ENCODE data around the gene PYCR2. TPM values are rescaled to one million over a fixed set of nuclear protein-coding genes. Genes with fewer than 3 reads are reported as not detected.

The PYCR2 gene
- total RNA-seq, 1 donor from 2014 or later = 61.6 TPM

DNA sequence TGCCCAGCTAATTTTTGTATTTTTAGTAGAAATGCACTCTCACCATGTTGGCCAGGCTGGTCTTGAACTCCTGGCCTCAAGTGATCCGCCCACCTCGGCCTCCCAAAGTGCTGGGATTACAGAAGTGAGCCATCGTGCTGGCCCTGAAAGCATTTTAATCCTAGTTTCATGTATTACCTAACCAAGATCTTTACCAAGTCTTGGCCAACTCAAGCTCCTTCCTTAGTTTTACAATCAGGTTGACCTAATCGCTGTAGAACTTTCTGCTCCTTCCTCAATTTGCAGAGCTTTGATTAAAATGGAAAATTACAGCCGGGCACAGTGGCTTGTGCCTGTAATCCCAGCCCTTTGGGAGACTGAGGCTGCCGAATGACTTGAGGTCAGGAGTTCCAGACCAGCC lies 38.7 kb downstream of the PYCR2 start:
- Histone ChIP-seq H3K36me3 (no peaks in the 10 kb centered on the region), H3K4me1 (peaks cover 11% of the 10 kb centered on the region), H3K4me3 (no peak overlapping the region), H3K27me3 (no peaks in the 10 kb centered on the region), H3K9me3 (no peaks in the 10 kb centered on the region), H3K27ac (no peak overlapping the region)
- DNase-seq (no peak), ATAC-seq (no peak)
- TF ChIP-seq, protein P1, sequence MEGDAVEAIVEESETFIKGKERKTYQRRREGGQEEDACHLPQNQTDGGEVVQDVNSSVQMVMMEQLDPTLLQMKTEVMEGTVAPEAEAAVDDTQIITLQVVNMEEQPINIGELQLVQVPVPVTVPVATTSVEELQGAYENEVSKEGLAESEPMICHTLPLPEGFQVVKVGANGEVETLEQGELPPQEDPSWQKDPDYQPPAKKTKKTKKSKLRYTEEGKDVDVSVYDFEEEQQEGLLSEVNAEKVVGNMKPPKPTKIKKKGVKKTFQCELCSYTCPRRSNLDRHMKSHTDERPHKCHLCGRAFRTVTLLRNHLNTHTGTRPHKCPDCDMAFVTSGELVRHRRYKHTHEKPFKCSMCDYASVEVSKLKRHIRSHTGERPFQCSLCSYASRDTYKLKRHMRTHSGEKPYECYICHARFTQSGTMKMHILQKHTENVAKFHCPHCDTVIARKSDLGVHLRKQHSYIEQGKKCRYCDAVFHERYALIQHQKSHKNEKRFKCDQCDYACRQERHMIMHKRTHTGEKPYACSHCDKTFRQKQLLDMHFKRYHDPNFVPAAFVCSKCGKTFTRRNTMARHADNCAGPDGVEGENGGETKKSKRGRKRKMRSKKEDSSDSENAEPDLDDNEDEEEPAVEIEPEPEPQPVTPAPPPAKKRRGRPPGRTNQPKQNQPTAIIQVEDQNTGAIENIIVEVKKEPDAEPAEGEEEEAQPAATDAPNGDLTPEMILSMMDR (IDR thresholded peaks at IDR 0.05) = no peak
- intact Hi-C loops (cut with DNase I) = no loop called here

DNA sequence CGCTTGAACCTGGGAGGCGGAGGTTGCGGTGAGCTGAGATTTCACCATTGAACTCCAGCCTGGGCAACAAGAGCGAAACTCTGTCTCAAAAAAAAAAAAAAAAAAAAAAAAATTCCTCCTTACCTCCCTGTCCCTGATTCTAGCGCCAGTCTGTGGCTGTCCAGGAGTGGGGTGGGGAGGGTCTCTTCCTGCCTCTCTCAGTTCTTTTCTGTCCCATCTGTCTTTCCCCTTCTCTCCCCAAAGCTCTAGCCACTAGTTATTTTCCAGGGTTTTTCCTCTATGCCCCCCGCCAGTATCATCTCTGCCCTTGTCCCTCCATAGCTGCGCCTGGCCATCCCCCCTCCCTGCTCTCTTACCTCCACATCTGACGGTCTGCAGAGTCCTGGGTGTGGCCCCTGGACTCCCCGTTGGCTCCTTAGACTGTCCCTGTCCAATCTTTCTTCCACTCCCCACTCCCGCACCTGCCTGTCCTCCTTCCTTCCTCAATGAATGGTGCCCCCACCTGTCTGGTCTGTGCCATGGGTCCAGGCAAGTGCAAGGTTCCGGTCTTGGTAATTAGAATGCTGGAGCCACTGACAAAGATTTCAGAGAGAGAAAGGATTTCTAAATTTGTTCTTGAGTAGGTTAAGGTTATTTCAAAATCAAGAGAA lies 40.3 kb downstream of the PYCR2 start:
- Histone ChIP-seq H3K9me3 (no peaks in the 10 kb centered on the region), H3K4me1 (peaks cover 27% of the 10 kb centered on the region), H3K4me3 (no peak overlapping the region), H3K27me3 (no peaks in the 10 kb centered on the region), H3K27ac (no peak overlapping the region), H3K36me3 (no peaks in the 10 kb centered on the region)
- TF ChIP-seq, protein P1 (IDR thresholded peaks at IDR 0.05) = no peak
- intact Hi-C loops (cut with DNase I) = no loop called here
- no peak for ATAC-seq
- no peak for DNase-seq

DNA sequence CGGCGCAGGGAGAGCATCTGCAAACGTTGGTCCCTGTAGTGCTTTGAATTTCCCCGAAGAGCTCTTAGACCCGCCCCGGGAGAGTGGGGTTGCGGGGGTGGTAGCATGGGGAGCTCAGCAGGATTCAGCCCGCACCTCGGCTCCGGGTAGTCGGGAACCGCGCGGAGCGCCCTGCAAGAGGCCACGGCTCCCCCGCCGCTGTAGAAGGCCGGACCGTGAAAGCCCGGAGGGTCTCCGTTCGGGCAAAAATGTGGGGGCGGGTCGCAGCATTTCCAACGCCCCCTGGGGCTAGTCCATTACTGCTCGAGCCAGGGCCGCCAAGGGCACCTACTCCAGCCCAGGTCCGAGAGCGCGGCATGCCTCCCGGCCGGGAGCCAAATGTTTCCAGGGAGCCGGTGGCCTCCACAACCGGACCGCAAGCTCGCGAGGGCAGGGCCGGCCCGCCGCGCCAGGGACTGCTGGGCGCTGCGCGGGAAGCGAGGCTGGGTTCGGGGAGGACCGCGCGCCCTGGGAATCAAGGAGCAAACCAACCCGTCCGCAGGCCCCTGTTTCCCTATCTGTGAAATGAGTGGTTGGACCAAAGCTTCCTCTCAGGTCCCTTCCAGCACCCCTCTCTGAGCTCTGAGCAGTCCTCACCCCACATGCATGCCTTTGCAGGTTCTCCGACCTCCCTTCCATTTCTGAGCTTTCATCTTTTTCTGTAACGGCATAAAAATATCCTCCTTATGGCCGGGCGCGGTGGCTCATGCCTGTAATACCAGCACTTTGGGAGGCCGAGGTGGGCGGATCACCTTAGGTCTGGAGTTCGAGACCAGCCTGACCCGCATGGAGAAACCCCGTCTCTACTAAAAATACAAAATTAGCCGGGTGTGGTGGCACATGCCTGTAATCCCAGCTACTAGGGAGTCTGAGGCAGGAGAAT lies 41.1 kb downstream of the PYCR2 start:
- Histone ChIP-seq H3K27me3 (no peaks in the 10 kb centered on the region), H3K4me1 (peaks cover 33% of the 10 kb centered on the region), H3K27ac (peak overlapping the region; percentile 95), H3K36me3 (no peaks in the 10 kb centered on the region), H3K9me3 (no peaks in the 10 kb centered on the region), H3K4me3 (peak overlapping the region; percentile 99)
- DNase-seq (peak; percentile 84), ATAC-seq (peak; percentile 39)
- intact Hi-C loops (cut with DNase I) = no loop called here
- TF ChIP-seq, protein P1 (IDR thresholded peaks at IDR 0.05) = no peak

DNA sequence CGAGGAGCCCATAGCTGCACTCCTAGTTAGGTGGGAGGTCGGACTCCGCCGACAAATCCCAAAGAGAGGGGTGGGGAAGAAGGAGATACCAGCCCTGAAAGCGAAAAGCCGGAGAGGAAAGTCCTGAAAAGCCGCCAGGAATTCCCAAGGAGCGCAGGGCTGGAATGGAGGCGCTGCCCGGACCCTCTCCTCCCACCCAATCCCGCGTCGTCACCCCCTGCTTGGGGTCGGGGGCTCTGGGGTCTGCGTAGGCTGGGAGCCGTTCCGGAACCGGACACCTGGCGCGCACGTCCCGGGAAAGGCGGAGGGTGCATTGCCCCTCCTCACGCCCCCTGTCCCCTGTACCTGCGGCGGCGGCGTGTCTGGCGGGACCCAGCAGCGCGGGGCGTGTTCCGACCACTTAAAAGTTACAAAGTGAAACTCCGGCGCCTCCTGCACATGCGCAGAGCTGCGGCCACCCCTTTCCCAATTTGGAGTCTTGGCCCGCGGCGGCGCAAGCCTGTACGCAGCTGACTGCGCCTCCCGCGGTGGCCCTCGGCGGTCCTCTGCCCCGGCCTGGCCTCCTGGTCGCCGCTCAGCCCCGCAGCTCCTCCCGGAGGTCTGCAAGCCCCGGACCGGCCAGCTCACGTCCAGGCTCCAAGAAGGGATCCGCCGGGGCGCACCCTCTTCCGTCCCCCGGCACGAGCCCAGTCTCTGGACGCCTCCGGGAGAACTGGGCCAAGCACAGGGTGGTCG lies 41.9 kb downstream of the PYCR2 start, which contains the start of gene TMEM63A:
TMEM63A (minus strand) TSS at position 422 of the 735 bp plus-strand sequence. CDS start 4,800 bp downstream, outside the sequence.
- peaks cover 41% of the 10 kb centered on the region for H3K4me1 ChIP-seq
- intact Hi-C loops (cut with DNase I) = no loop called here

More for the DNA sequence above, 41.9 kb downstream of the PYCR2 start, which contains the start of gene TMEM63A:
- Histone ChIP-seq H3K9me3 (no peaks in the 10 kb centered on the region), H3K4me3 (peak within 1 kb of the TSS; percentile 99), H3K27me3 (no peaks in the 10 kb centered on the region), H3K27ac (peak within 1 kb of the TSS; percentile 95), H3K36me3 (peaks cover 4% of the 10 kb centered on the region)
- TF ChIP-seq, protein P1 (IDR thresholded peaks at IDR 0.05) = peak; percentile 51
- DNase-seq (peak; percentile 97), ATAC-seq (peak; percentile 87)

All from upper lobe of right lung (tissue), 1 donor.